ENCODE measurements around the gene PDE8B. TPM values are rescaled to one million over a fixed set of nuclear protein-coding genes. Genes with fewer than 3 reads are reported as not detected.
A peak's percentile ranks its signal among the peaks of the same experiment; 100 is the strongest.

The PDE8B gene
- total RNA-seq, 6 donors from 2014 or later: 5.8 to 21.9 (median 9.7) TPM

DNA sequence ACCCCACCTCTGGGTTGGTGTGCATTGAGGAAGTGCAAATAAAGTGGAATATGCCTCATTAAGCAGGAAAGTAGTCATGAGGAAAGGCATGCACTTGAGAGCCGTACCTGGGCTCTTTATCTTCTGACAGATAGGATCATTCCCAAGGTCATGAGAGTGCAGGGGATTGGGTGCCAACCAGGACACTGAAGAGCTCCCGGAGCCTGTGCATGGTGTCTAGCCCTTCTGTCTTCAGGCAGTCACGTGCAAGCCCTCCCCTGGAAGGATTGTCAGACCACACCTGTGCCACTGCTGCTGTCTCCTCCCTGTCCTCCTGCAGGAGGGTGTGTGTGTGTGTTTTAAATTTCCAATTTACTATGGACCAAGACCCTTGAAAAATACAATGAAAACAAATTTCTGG, 69.6 kb downstream of the PDE8B start:
- Histone ChIP-seq H3K36me3 (no peaks in the 10 kb centered on the region), H3K4me3 (no peak overlapping the region), H3K27me3 (no peaks in the 10 kb centered on the region), H3K9me3 (no peaks in the 10 kb centered on the region), H3K27ac (no peak overlapping the region), H3K4me1 (no peaks in the 10 kb centered on the region)
- WGBS, 2 donors: 79 to 84% methylated on average over 3 of the region's 3 CpGs
- no peak for DNase-seq
- ATAC-seq (ENCODE audit: low FRiP score in 2 of 2): no peak
- TF ChIP-seq POLR2AphosphoS5 (IDR thresholded peaks at IDR 0.05): no peak
- TF ChIP-seq, protein P1, sequence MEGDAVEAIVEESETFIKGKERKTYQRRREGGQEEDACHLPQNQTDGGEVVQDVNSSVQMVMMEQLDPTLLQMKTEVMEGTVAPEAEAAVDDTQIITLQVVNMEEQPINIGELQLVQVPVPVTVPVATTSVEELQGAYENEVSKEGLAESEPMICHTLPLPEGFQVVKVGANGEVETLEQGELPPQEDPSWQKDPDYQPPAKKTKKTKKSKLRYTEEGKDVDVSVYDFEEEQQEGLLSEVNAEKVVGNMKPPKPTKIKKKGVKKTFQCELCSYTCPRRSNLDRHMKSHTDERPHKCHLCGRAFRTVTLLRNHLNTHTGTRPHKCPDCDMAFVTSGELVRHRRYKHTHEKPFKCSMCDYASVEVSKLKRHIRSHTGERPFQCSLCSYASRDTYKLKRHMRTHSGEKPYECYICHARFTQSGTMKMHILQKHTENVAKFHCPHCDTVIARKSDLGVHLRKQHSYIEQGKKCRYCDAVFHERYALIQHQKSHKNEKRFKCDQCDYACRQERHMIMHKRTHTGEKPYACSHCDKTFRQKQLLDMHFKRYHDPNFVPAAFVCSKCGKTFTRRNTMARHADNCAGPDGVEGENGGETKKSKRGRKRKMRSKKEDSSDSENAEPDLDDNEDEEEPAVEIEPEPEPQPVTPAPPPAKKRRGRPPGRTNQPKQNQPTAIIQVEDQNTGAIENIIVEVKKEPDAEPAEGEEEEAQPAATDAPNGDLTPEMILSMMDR (IDR thresholded peaks at IDR 0.05): no peak
- no peak for TF ChIP-seq EP300 (IDR thresholded peaks at IDR 0.05)
- no peak for TF ChIP-seq POLR2A (IDR thresholded peaks at IDR 0.05)

DNA sequence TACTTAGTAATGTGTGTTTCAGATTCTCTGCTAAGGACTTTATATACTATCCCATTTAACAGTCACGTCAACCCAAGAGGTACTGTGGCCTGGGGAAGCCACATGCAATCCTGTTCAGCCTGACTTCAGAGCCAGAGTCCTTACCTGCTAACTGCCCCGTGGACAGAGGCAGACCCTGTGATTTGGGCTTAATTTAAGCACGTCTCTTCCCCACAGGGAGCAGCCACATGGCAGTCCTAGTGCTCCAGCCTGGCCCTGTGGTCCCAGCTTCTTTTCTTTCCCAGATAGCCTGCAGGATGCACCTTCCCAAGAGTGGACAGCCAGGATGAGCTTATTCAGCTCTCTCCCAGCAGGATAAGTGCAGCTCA, 71.5 kb downstream of the PDE8B start:
- no peak overlapping the region for H3K27ac ChIP-seq
- no peak overlapping the region for H3K4me3 ChIP-seq
- no peak for TF ChIP-seq POLR2A (IDR thresholded peaks at IDR 0.05)
- TF ChIP-seq EP300 (IDR thresholded peaks at IDR 0.05): no peak
- TF ChIP-seq, protein P1 (IDR thresholded peaks at IDR 0.05): no peak
- TF ChIP-seq POLR2AphosphoS5 (IDR thresholded peaks at IDR 0.05): no peak
- H3K4me1 ChIP-seq: no peaks in the 10 kb centered on the region
- no peak for DNase-seq
- no peaks in the 10 kb centered on the region for H3K9me3 ChIP-seq
- peak in 1 of 2 donors; percentile 38 for ATAC-seq (ENCODE audit: low FRiP score in 2 of 2)
- WGBS, 2 donors: 78 to 85% methylated on average over 3 of the region's 3 CpGs
- H3K27me3 ChIP-seq: no peaks in the 10 kb centered on the region
- H3K36me3 ChIP-seq: no peaks in the 10 kb centered on the region

DNA sequence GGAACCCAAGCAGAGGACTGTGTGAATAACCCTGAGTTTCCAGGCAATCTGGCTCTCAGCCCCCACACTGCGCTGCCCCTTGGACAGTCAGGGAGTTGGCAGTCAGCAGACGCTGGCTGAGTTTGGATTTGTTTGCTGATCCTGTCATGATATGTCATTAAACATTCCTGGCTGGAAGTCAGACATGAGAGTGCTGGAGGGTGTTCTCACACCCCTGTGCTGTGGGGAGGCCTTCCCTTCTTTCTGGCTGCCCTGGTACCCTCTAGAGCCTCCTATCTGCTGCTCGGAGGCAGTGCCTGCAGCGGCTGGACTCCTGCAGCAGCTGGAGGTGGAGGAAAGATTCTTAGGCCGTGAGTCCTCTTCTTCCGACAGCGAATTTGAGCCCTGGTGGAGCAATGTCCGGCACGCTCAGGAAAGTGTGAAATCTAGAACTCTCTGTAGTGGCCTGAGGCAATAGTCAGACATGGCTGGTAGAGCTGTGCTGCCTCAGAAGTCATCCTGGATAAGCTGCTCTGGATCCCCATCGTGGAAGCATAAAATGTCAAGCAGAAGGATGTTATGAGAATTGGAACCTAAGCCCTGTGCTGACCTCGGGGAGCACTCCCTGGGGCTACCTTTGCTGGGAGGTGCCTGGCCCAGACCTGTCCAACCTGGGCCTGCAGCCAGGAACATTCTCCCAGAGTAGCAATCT, 72.0 kb downstream of the PDE8B start:
- no peaks in the 10 kb centered on the region for H3K4me1 ChIP-seq
- TF ChIP-seq EP300 (IDR thresholded peaks at IDR 0.05) (no peak), POLR2A (IDR thresholded peaks at IDR 0.05) (no peak), POLR2AphosphoS5 (IDR thresholded peaks at IDR 0.05) (no peak)
- TF ChIP-seq, protein P1 (IDR thresholded peaks at IDR 0.05): no peak
- no peak overlapping the region for H3K27ac ChIP-seq
- WGBS, 2 donors: 63 to 70% methylated on average over 9 to 11 of the region's 11 CpGs
- peak in 1 of 2 donors; percentile 27 for DNase-seq
- no peaks in the 10 kb centered on the region for H3K36me3 ChIP-seq
- no peaks in the 10 kb centered on the region for H3K9me3 ChIP-seq
- no peak overlapping the region for H3K4me3 ChIP-seq
- no peaks in the 10 kb centered on the region for H3K27me3 ChIP-seq
- ATAC-seq (ENCODE audit: low FRiP score in 2 of 2): peak; percentile 50 to 74

DNA sequence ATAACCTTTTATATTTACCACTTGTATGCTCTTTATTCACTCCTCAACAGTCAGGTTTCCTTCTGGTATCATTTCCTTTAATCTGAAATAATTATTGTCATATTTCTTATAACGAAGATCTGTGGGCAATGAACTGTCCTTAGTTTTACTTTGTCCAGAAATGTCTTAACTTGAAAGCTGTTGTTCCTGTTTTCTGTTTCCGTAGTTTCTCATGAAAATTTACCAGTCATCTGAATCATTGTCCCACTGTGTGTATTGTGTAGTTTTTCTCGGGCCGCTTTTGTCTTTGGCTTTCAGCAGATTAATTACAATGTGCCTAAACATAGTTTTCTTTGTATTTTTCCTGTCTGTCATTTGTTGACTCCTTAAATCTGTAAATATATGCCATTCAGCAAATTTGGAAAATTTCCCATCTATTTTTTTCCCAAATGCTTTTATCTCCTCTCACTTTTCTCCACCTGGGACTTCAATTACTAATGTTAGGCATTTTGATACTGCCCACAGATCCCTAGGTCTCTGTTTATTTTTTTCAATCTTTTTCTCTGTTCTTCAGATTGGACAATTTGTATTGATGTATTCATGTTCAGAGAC, 74.9 kb downstream of the PDE8B start:
- TF ChIP-seq POLR2AphosphoS5 (IDR thresholded peaks at IDR 0.05) (no peak), EP300 (IDR thresholded peaks at IDR 0.05) (no peak), POLR2A (IDR thresholded peaks at IDR 0.05) (no peak)
- TF ChIP-seq, protein P1 (IDR thresholded peaks at IDR 0.05): no peak
- no peak overlapping the region for H3K27ac ChIP-seq

More for the DNA sequence above, 74.9 kb downstream of the PDE8B start:
- Histone ChIP-seq H3K4me1 (no peaks in the 10 kb centered on the region), H3K9me3 (no peaks in the 10 kb centered on the region), H3K36me3 (no peaks in the 10 kb centered on the region), H3K4me3 (no peak overlapping the region), H3K27me3 (no peaks in the 10 kb centered on the region)
- WGBS, 2 donors: 66 to 87% methylated on average over 4 of the region's 4 CpGs
- DNase-seq: no peak
- ATAC-seq (ENCODE audit: low FRiP score in 2 of 2): no peak
